Left lung (tissue), 10 donors: Measurements from ENCODE around the gene CTTNBP2NL. TPM values are rescaled to one million over a fixed set of nuclear protein-coding genes. Genes with fewer than 3 reads are reported as not detected.
"Not testable (repeated sequence)": the region's sequence is repeated elsewhere in the genome, so short reads cannot be mapped to it uniquely, and the experiment has no call there.

ENCODE experiments used
- ATAC-seq: fragments of 200-7000 bp; cut with Tn5 transposase; one replicate; pipeline ENCODE4 v1.9.1; 2020; ENCODE audit warnings: moderate library complexity
- DNase-seq, 4 donors: peaks; one replicate each; pipeline ENCODE4 v3.0.0-alpha.2; 2013 to 2020
- H3K27ac ChIP-seq, 2 donors: fragments of 200-600 bp; sonication (generic) in 1 of 2; one replicate each; pipeline versions ENCODE4 v1.5.0 to v1.8.0; 2020 to 2021
- H3K27me3 ChIP-seq, 2 donors: fragments of 200-600 bp; sonication (generic) in 1 of 2; one replicate each; pipeline versions ENCODE4 v1.5.0 to v1.8.0; 2020 to 2021
- H3K36me3 ChIP-seq, 2 donors: fragments of 200-600 bp; sonication (generic) in 1 of 2; one replicate each; pipeline versions ENCODE4 v1.5.0 to v1.8.0; 2020 to 2021
- H3K4me1 ChIP-seq, 2 donors: fragments of 200-600 bp; one replicate each; pipeline ENCODE4 v1.8.0; 2021
- H3K4me3 ChIP-seq, 2 donors: fragments of 200-600 bp; sonication (generic) in 1 of 2; one replicate each; pipeline versions ENCODE4 v1.5.0 to v1.8.0; 2020 to 2021; ENCODE audit warnings: mild to moderate bottlenecking in 1 of 2
- H3K9me3 ChIP-seq, 2 donors: fragments of 200-600 bp; sonication (generic) in 1 of 2; one replicate each; pipeline versions ENCODE4 v1.5.0 to v1.8.0; 2020 to 2021
- intact Hi-C, 2 donors: fragments of 100-400 bp; cut with DNase I; formaldehyde crosslinking; loops; one replicate each; pipeline versions ENCODE4 v1.11.2 to v1.14.2; 2022
- polyA plus RNA-seq, 6 donors: library from polyadenylated mRNA; unstranded; fragments of 120-200 nt; gene quantifications; one replicate each; pipeline ENCODE4 v1.2.1, GENCODE V29; 2013; ENCODE audit not compliant: insufficient read length in 6 of 6
- total RNA-seq, 2 donors: library from RNA; stranded (reverse); fragmentation: NEBNext Ultra II Directional; extraction: Animal tissue kit (Norgen Biotek cat#: 25700); gene quantifications; one replicate each; pipeline ENCODE4 v1.2.1, GENCODE V29; 2021
- TF ChIP-seq, protein P1 (sequence below), 2 donors: fragments of 200-600 bp; sonication (generic) in 1 of 2; IDR thresholded peaks; one replicate each; pipeline versions ENCODE4 v1.5.0 to v1.8.0; 2021; ENCODE audit warnings: antibody characterized with exemption in 2 of 2
- donor health status: DM: no; HTN: yes; CAD: no.
- donor health status: DM: no; HTN: no; CAD: no.

CTTNBP2NL gene
- total and polyA plus RNA-seq, 8 donors, result 34.6 to 49.2 (median 39.4) TPM

DNA sequence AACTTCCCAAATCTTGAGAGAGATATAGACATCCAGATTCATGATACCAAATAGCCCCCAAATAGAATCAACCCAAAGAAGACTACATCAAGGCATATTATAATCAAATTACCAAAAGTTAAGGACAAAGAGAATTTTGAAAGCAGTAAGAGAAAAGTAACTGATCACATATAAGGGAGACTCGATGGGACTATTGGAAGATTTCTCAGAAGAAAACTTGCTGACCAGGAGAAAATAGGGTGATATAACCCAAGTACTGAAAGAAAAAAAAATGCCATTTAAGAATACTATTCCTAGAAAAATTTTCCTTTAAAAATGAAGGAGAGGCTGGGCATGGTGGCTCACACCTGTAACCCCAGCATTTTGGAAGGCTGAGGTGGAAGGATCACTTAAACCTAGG lies 82.3 kb downstream of the CTTNBP2NL start:
- Histone ChIP-seq H3K4me3 (no peak overlapping the region), H3K27ac (no peak overlapping the region), H3K36me3 (peaks cover 5 to 6% of the 10 kb centered on the region in 2 donors), H3K4me1 (no peaks in the 10 kb centered on the region), H3K27me3 (no peaks in the 10 kb centered on the region), H3K9me3 (peaks cover 0 to 26% of the 10 kb centered on the region in 2 donors)
- ATAC-seq, result no peak
- intact Hi-C loops, result no loop called here
- TF ChIP-seq, protein P1, sequence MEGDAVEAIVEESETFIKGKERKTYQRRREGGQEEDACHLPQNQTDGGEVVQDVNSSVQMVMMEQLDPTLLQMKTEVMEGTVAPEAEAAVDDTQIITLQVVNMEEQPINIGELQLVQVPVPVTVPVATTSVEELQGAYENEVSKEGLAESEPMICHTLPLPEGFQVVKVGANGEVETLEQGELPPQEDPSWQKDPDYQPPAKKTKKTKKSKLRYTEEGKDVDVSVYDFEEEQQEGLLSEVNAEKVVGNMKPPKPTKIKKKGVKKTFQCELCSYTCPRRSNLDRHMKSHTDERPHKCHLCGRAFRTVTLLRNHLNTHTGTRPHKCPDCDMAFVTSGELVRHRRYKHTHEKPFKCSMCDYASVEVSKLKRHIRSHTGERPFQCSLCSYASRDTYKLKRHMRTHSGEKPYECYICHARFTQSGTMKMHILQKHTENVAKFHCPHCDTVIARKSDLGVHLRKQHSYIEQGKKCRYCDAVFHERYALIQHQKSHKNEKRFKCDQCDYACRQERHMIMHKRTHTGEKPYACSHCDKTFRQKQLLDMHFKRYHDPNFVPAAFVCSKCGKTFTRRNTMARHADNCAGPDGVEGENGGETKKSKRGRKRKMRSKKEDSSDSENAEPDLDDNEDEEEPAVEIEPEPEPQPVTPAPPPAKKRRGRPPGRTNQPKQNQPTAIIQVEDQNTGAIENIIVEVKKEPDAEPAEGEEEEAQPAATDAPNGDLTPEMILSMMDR (IDR thresholded peaks at IDR 0.05), result no peak
- no peak for DNase-seq

DNA sequence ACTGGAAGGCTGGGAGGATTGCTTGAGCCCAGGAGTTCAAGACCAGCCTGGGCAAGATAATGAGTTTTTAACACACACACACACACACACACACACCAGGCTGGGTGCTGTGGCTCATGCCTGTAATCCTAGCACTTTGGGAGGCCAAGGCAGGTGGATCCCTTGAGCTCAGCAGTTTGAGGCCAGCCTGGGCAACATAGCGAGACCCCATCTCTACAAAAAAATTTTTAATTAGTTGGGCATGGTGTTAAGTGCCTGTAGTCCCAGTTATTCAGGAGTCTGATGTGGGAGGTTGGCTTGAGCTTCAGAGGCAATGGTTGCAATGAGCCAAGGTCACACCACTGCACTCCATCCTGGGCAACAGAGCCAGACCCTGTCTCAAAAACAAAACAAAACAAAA lies 90.0 kb downstream of the CTTNBP2NL start:
- ATAC-seq, H3K4me1 ChIP-seq, H3K9me3 ChIP-seq, DNase-seq, H3K27me3 ChIP-seq, intact Hi-C loops, H3K36me3 ChIP-seq, H3K4me3 ChIP-seq, H3K27ac ChIP-seq: not testable (repeated sequence)

DNA sequence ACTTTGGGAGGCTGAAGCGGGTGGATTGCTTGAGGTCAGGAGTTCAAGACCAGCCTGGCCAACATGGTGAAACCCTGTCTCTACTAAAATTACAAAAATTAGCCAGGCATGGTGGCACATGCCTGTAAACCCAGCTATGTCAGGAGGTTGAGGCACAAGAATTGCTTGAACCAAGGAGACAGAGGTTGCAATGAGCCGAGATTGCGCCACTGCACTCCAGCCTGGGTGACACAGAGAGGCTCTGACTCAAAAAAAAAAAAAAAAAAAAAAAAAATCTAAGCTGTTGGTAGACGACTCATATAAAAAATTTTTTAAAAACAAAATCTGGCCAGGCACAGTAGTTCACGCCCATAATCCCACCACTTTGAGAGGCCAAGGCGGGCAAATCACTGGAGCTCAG lies 91.7 kb downstream of the CTTNBP2NL start:
- ATAC-seq, intact Hi-C loops, H3K36me3 ChIP-seq, H3K9me3 ChIP-seq, H3K4me1 ChIP-seq, H3K27me3 ChIP-seq, DNase-seq, H3K4me3 ChIP-seq, H3K27ac ChIP-seq: not testable (repeated sequence)

DNA sequence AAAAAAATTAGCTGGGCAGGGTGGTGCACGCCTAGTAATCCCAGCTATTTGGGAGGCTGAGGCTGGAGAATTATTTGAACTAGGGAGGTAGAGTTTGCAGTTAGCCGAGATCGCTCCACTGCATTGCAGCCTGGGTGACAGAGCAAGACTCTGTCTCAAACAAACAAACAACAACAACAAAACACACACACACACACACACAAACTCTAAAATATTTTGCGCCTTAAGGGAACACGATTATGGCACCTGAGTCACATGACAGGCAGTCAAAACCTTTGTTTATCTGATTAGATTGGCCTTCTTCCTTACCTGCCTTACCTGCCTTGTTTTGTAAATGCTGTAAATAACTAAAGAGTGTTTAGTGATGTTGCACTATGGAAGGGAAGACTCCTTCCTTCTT lies 92.1 kb downstream of the CTTNBP2NL start:
- TF ChIP-seq, protein P1 (IDR thresholded peaks at IDR 0.05), result no peak
- no peaks in the 10 kb centered on the region for H3K9me3 ChIP-seq
- no peak overlapping the region for H3K4me3 ChIP-seq
- intact Hi-C loops, result no loop called here
- ATAC-seq, result no peak
- H3K4me1 ChIP-seq, result no peaks in the 10 kb centered on the region
- H3K27ac ChIP-seq, result no peak overlapping the region
- H3K27me3 ChIP-seq, result no peaks in the 10 kb centered on the region
- no peak for DNase-seq
- no peaks in the 10 kb centered on the region for H3K36me3 ChIP-seq

DNA sequence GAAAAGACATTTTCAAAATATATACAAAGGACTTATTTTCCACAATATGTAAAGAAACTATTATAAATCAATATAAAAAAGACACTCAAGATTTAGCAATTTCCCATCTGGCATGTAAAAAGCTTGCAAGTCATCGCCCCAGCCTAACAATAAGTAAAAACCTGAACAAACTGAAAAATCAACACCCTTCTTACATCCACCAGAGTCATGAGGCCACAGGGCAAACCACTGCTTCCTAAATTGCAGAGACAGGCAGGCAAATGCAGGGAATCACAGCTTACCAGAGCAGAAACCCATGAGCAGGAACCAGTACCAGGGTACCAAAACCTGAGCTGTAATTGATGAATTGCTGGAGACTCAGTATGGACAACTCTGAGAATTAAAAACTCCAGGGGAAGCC lies 96.1 kb downstream of the CTTNBP2NL start:
- TF ChIP-seq, protein P1 (IDR thresholded peaks at IDR 0.05), result no peak
- Histone ChIP-seq H3K36me3 (no peaks in the 10 kb centered on the region), H3K4me3 (no peak overlapping the region), H3K27ac (no peak overlapping the region), H3K4me1 (no peaks in the 10 kb centered on the region), H3K9me3 (no peaks in the 10 kb centered on the region), H3K27me3 (no peaks in the 10 kb centered on the region)
- no peak for ATAC-seq
- no peak for DNase-seq
- intact Hi-C loops, result no loop called here

DNA sequence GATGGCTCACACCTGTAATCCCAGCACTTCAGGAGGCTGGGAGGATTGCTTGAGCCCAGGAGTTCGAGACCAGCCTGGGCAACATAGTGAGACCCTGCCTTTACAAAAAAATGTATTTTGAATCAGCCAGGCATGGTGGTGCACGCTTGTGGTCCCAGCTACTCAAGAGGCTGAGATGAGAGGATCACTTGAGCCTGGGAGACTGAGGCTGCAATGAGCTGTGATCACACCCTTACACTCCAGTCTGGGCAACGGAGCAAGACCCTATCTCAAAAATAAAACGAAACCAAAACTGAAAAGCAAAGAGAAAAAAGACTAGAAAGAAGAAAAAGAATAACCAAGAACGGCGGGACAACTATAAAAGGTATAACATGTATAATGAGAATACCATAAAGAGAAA lies 97.3 kb downstream of the CTTNBP2NL start:
- Histone ChIP-seq H3K36me3 (no peaks in the 10 kb centered on the region), H3K4me1 (no peaks in the 10 kb centered on the region), H3K4me3 (no peak overlapping the region), H3K27ac (no peak overlapping the region), H3K9me3 (no peaks in the 10 kb centered on the region), H3K27me3 (no peaks in the 10 kb centered on the region)
- TF ChIP-seq, protein P1 (IDR thresholded peaks at IDR 0.05), result no peak
- intact Hi-C loops, result no loop called here
- no peak for DNase-seq
- ATAC-seq, result no peak
